B cell (primary cell): Measurements from ENCODE around the gene MEF2B. TPM values are rescaled to one million over a fixed set of nuclear protein-coding genes. Genes with fewer than 3 reads are reported as not detected.

Source experiments
- ATAC-seq: fragments of 200-7000 bp; cut with Tn5 transposase; one replicate; pipeline ENCODE4 v1.10.0; 2021; ENCODE audit warnings: low read depth, mild to moderate bottlenecking, moderate number of reproducible peaks, moderate library complexity
- CTCF ChIA-PET: fragments of 350-600 bp; sonication (Branson Sonifier 250); formaldehyde crosslinking; loops from one replicate; lab custom pipeline; 2021; ENCODE audit warnings: antibody characterized with exemption, inconsistent platforms; lab: Charles Lee
- POLR2A ChIA-PET: fragments of 350-600 bp; sonication (Branson Sonifier 250); formaldehyde crosslinking; loops from one replicate; lab custom pipeline; 2021; ENCODE audit warnings: antibody characterized with exemption; lab: Charles Lee
- DNase-seq: peaks from one replicate; pipeline ENCODE4 v3.0.0; 2013
- H2AFZ ChIP-seq: 2 replicates; pipeline ENCODE4 v1.6.1; 2012; ENCODE audit warnings: mild to moderate bottlenecking, low read depth, low read length; ENCODE audit not compliant: insufficient read depth, poor library complexity, severe bottlenecking
- H3K27ac ChIP-seq, 2 donors: 1 replicate in 1 of 2; 2 replicates in 1 of 2; pipeline ENCODE4 v1.5.1; 2012 to 2013; ENCODE audit warnings: low read length in 2 of 2, mild to moderate bottlenecking in 2 of 2, moderate library complexity in 1 of 2
- H3K27me3 ChIP-seq, 4 experiments: fragments of 200-600 bp in 1 of 4; sonication (generic) in 1 of 4; replicated peaks in 1 of 4; 1 replicate in 2 of 4; 2 replicates in 2 of 4; pipeline versions ENCODE4 v1.6.1 to v1.7.0; 2013 to 2016; ENCODE audit warnings: low read length in 3 of 4, mild to moderate bottlenecking in 2 of 4, mixed read lengths in 1 of 4, moderate library complexity in 1 of 4; ENCODE audit not compliant: insufficient read depth in 4 of 4, control insufficient read depth in 3 of 4; ENCODE audit errors: control extremely low read depth in 1 of 4
- H3K36me3 ChIP-seq, 2 experiments: replicated peaks in 1 of 2; 1 replicate in 1 of 2; 2 replicates in 1 of 2; pipeline versions ENCODE4 v1.6.1 to v1.7.1; 2013; ENCODE audit warnings: low read length in 1 of 2; ENCODE audit not compliant: insufficient read depth in 2 of 2, control insufficient read depth in 1 of 2; ENCODE audit errors: control extremely low read depth in 1 of 2, extremely low read depth in 1 of 2
- H3K4me1 ChIP-seq, 2 donors: fragments of 200-600 bp in 1 of 2; sonication (generic) in 1 of 2; 1 replicate in 1 of 2; 2 replicates in 1 of 2; pipeline versions ENCODE4 v1.5.1 to v1.6.1; 2013 to 2017; ENCODE audit warnings: low read length in 2 of 2; ENCODE audit not compliant: control insufficient read depth in 2 of 2, insufficient read depth in 2 of 2
- H3K4me2 ChIP-seq: replicated peaks from 2 replicates; pipeline ENCODE3; 2012; ENCODE audit warnings: mild to moderate bottlenecking, low read depth, low read length; ENCODE audit not compliant: poor library complexity, severe bottlenecking
- H3K4me3 ChIP-seq, 5 experiments: fragments of 200-600 bp in 1 of 5; sonication (generic) in 1 of 5; 1 replicate in 3 of 5; 2 replicates in 2 of 5; pipeline versions ENCODE4 v1.5.1 to v1.7.0; 2011 to 2016; ENCODE audit warnings: low read length in 4 of 5, mild to moderate bottlenecking in 4 of 5, low read depth in 2 of 5, control low read depth in 1 of 5, moderate library complexity in 1 of 5; ENCODE audit not compliant: insufficient read depth in 1 of 5; ENCODE audit errors: control extremely low read depth in 1 of 5, extremely low read depth in 1 of 5
- H3K79me2 ChIP-seq: fragments of 200-600 bp; sonication (generic); one replicate; pipeline ENCODE4 v1.6.0; 2016; ENCODE audit warnings: low read length; ENCODE audit not compliant: control insufficient read depth, insufficient read depth
- H3K9ac ChIP-seq: fragments of 200-600 bp; sonication (generic); 2 replicates; pipeline ENCODE4 v1.6.1; 2017; ENCODE audit warnings: mild to moderate bottlenecking, low read length, moderate library complexity
- H3K9me3 ChIP-seq, 3 donors: one replicate each; pipeline versions ENCODE4 v1.6.1 to v1.7.1; 2013; ENCODE audit warnings: low read length in 2 of 3; ENCODE audit not compliant: control insufficient read depth in 2 of 3, insufficient read depth in 1 of 3; ENCODE audit errors: control extremely low read depth in 1 of 3
- H4K20me1 ChIP-seq: 2 replicates; pipeline ENCODE4 v1.6.0; 2012; ENCODE audit warnings: mild to moderate bottlenecking, low read length; ENCODE audit not compliant: insufficient read depth, control insufficient read depth, poor library complexity, severe bottlenecking
- H3K27ac Mint-ChIP-seq: one replicate; pipeline ENCODE4 v1.8.0; 2021; ENCODE audit warnings: mixed read lengths
- H3K27me3 Mint-ChIP-seq: one replicate; pipeline ENCODE4 v1.8.0; 2021; ENCODE audit warnings: mixed read lengths
- H3K4me1 Mint-ChIP-seq: one replicate; pipeline ENCODE4 v1.8.0; 2021; ENCODE audit warnings: mixed read lengths
- H3K4me3 Mint-ChIP-seq: one replicate; pipeline ENCODE4 v1.8.0; 2021; ENCODE audit warnings: mixed read lengths
- H3K9me3 Mint-ChIP-seq: one replicate; pipeline ENCODE4 v1.8.0; 2022; ENCODE audit warnings: mixed read lengths; ENCODE audit not compliant: insufficient read depth
- CTCF ChIP-seq: fragments of 200-600 bp; IDR thresholded peaks from one replicate; pipeline ENCODE4 v1.8.0; 2022; ENCODE audit warnings: antibody characterized with exemption, mild to moderate bottlenecking
- EZH2 ChIP-seq: IDR thresholded peaks from 2 replicates; pipeline ENCODE4 v1.6.1; 2012; ENCODE audit warnings: borderline replicate concordance, low read depth, mild to moderate bottlenecking, moderate library complexity, low read length; ENCODE audit not compliant: insufficient read depth, poor library complexity, severe bottlenecking
- WGBS: methylation state at CpG from one replicate; pipeline ENCODE4 v1.1.5; 2013; ENCODE audit warnings: missing lambda C conversion rate; ENCODE audit not compliant: insufficient coverage; 5-methylcytosine and 5-hydroxymethylcytosine counted together
- intact Hi-C: fragments of 100-400 bp; cut with micrococcal nuclease; formaldehyde crosslinking; loops from one replicate; pipeline ENCODE4 v1.10.0; 2022
- polyA plus RNA-seq: library from polyadenylated mRNA; depleted of rRNA; stranded (reverse); fragments of >200 nt; gene quantifications from 2 replicates; pipeline ENCODE4 v1.2.3, GENCODE V29; 2012
- total RNA-seq, 2 donors: library from RNA; stranded (reverse); fragments of 120-200 nt in 1 of 2; gene quantifications; 1 replicate in 1 of 2; 2 replicates in 1 of 2; pipeline versions ENCODE4 v1.2.3 to v1.2.4, GENCODE V29; 2013 to 2022

MEF2B gene
- total and polyA plus RNA-seq, 2 donors (not counting 1 experiment from before 2014, with no cell fraction given) = 4.6 to 5.5 TPM

- ATAC-seq (no peak), DNase-seq (peak; percentile 2)
- ChIA-PET CTCF (no interaction called here), POLR2A (interaction anchor here (0.6 kb wide), 1 partner anchor 9 kb away, joined by 3 read pairs; no protein-coding TSS in a partner anchor)
- H3K4me3 ChIP-seq = no peak overlapping the region
- no peak overlapping the region for H3K27ac ChIP-seq
- H3K27me3 ChIP-seq = peaks cover 0 to 18% (median 4%) of the 10 kb centered on the region in 4 experiments
- no peak overlapping the region for H3K4me2 ChIP-seq
- peaks cover 30% of the 10 kb centered on the region for H3K4me1 Mint-ChIP-seq
- no peaks in the 10 kb centered on the region for H4K20me1 ChIP-seq
- H3K4me1 ChIP-seq = peaks cover 23 to 33% of the 10 kb centered on the region in 2 donors
- peaks cover 17% of the 10 kb centered on the region for H3K79me2 ChIP-seq
- intact Hi-C loops = no loop called here
- peaks cover 0 to 14% (median 4%) of the 10 kb centered on the region in 3 donors for H3K9me3 ChIP-seq
- H2AFZ ChIP-seq = no peak overlapping the region
- peaks cover 3% of the 10 kb centered on the region for H3K9me3 Mint-ChIP-seq
- H3K27ac Mint-ChIP-seq = no peak overlapping the region
- WGBS = 68% methylated on average over 11 of the region's 14 CpGs
- no peak overlapping the region for H3K4me3 Mint-ChIP-seq
- H3K9ac ChIP-seq = no peak overlapping the region
- peaks cover 14% of the 10 kb centered on the region for H3K27me3 Mint-ChIP-seq
- H3K36me3 ChIP-seq = no peaks in the 10 kb centered on the region
- TF ChIP-seq CTCF (no peak), EZH2 (no peak)
These were observed 35.6 kb upstream of the MEF2B start for GRCh38 chr19:19205416-19206410.

GRCh38 chr19:19204181-19204580 is 34.1 kb upstream of the MEF2B start:
- DNase-seq = no peak
- H3K36me3 ChIP-seq = peaks cover 0 to 6% of the 10 kb centered on the region in 2 experiments
- H3K4me1 ChIP-seq = peaks cover 23 to 33% of the 10 kb centered on the region in 2 donors
- H3K4me3 Mint-ChIP-seq = peak overlapping the region; percentile 92
- H3K27me3 ChIP-seq = peaks cover 0 to 11% (median 2%) of the 10 kb centered on the region in 4 experiments
- intact Hi-C loops = no loop called here
- H3K4me1 Mint-ChIP-seq = peaks cover 30% of the 10 kb centered on the region
- no peak overlapping the region for H3K9ac ChIP-seq
- H3K27ac ChIP-seq = no peak overlapping the region
- H4K20me1 ChIP-seq = no peaks in the 10 kb centered on the region
- ATAC-seq = no peak
- H3K27me3 Mint-ChIP-seq = peaks cover 9% of the 10 kb centered on the region
- 77% methylated on average over 13 of the region's 13 CpGs for WGBS
- TF ChIP-seq EZH2 = no peak
- peak overlapping the region; percentile 83 for H3K4me2 ChIP-seq
- POLR2A ChIA-PET = interaction anchor here (0.6 to 2.7 kb wide), 2 partner anchors 12 to 1053 kb away, joined by 4 to 14 read pairs; partner anchors contain the start of genes BORCS8 and RFXANK
- peaks cover 0 to 14% (median 4%) of the 10 kb centered on the region in 3 donors for H3K9me3 ChIP-seq
- H2AFZ ChIP-seq = no peak overlapping the region
- no peak overlapping the region for H3K4me3 ChIP-seq
- H3K79me2 ChIP-seq = peaks cover 17% of the 10 kb centered on the region
- CTCF ChIA-PET = interaction anchor here (1.0 kb wide), 1 partner anchor 10 kb away, joined by 4 read pairs; no protein-coding TSS in a partner anchor
- H3K27ac Mint-ChIP-seq = peak overlapping the region; percentile 46
- peaks cover 3% of the 10 kb centered on the region for H3K9me3 Mint-ChIP-seq
